SK-N-MC (cell line): ENCODE results near the gene TRPM1.

ENCODE experiments used
- DNase-seq: peaks from one replicate; pipeline ENCODE4 v3.0.0-alpha.2; 2011; ENCODE audit warnings: low read depth, low spot score
- H3K27ac ChIP-seq: fragments of 200-600 bp; sonication (generic); 2 replicates; pipeline ENCODE4 v1.5.1; 2016; ENCODE audit warnings: mixed run types
- H3K36me3 ChIP-seq: fragments of 200-600 bp; sonication (generic); 2 replicates; pipeline ENCODE4 v1.6.1; 2017; ENCODE audit warnings: antibody characterized with exemption, low read length, mixed read lengths; ENCODE audit not compliant: insufficient read depth
- H3K4me3 ChIP-seq: fragments of 200-600 bp; sonication (generic); 2 replicates; pipeline ENCODE4 v1.5.1; 2016
- H3K9ac ChIP-seq: fragments of 200-600 bp; sonication (generic); 2 replicates; pipeline ENCODE4 v1.8.0; 2017; ENCODE audit warnings: mixed run types, mixed read lengths; ENCODE audit not compliant: insufficient read length
- H3K9me3 ChIP-seq: fragments of 200-600 bp; sonication (generic); 2 replicates; pipeline ENCODE4 v1.6.1; 2017; ENCODE audit warnings: low read depth, mild to moderate bottlenecking, antibody characterized with exemption, low read length, moderate library complexity, mixed read lengths
- EZH2 ChIP-seq: fragments of 200-600 bp; sonication (generic); IDR thresholded peaks from one replicate; pipeline ENCODE4 v1.6.1; 2017; ENCODE audit warnings: antibody characterized with exemption
- FOXP2 ChIP-seq: optimal IDR thresholded peaks from 2 replicates; pipeline ENCODE3; 2011; ENCODE audit warnings: mild to moderate bottlenecking, moderate library complexity; ENCODE audit not compliant: insufficient read depth; ENCODE audit errors: extremely low read length, control extremely low read depth
- POLR2AphosphoS5 ChIP-seq: IDR thresholded peaks from 2 replicates; pipeline ENCODE4 v1.6.1; 2012; ENCODE audit warnings: mild to moderate bottlenecking, low read depth, low read length, borderline replicate concordance

Gene TRPM1

GRCh38 chr15:30984542-30984941 lies 117.0 kb downstream of the TRPM1 start:
- Histone ChIP-seq H3K9ac (no peak overlapping the region), H3K9me3 (no peaks in the 10 kb centered on the region), H3K27ac (no peak overlapping the region), H3K36me3 (no peaks in the 10 kb centered on the region), H3K4me3 (no peak overlapping the region)
- DNase-seq: no peak
- TF ChIP-seq POLR2AphosphoS5 (no peak), FOXP2 (no peak), EZH2 (no peak)

DNA sequence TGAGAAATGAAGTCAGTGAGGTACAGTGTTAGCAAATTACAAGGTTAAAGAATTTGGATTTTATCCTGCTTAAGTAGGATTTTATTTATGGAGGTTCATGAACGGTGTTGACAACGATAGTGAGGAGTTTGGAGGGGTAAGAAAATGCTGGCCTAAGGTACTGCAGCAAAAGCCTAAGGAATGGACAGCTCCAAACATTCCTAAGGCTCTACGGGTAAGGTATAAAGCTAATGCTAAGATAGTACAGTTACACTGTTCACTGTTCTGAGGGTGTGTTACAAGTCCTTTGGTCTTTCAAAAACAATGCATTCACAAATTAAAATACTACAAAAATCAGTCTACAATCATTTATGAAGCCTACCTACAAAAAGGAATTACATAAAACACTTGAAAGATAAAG lies 117.4 kb downstream of the TRPM1 start:
- no peak for DNase-seq
- no peak overlapping the region for H3K9ac ChIP-seq
- TF ChIP-seq POLR2AphosphoS5 (no peak), EZH2 (no peak), FOXP2 (no peak)
- H3K4me3 ChIP-seq: no peak overlapping the region
- H3K27ac ChIP-seq: no peak overlapping the region
- H3K36me3 ChIP-seq: no peaks in the 10 kb centered on the region
- H3K9me3 ChIP-seq: no peaks in the 10 kb centered on the region

GRCh38 chr15:30979457-30979856 lies 122.1 kb downstream of the TRPM1 start:
- no peak for TF ChIP-seq EZH2
- Histone ChIP-seq H3K27ac (no peak overlapping the region), H3K9me3 (no peaks in the 10 kb centered on the region), H3K36me3 (no peaks in the 10 kb centered on the region), H3K4me3 (no peak overlapping the region), H3K9ac (no peak overlapping the region)
- DNase-seq: no peak

GRCh38 chr15:30978328-30978727 lies 123.2 kb downstream of the TRPM1 start:
- Histone ChIP-seq H3K4me3 (no peak overlapping the region), H3K27ac (no peak overlapping the region), H3K9me3 (no peaks in the 10 kb centered on the region), H3K9ac (no peak overlapping the region), H3K36me3 (no peaks in the 10 kb centered on the region)
- TF ChIP-seq FOXP2 (no peak), EZH2 (no peak), POLR2AphosphoS5 (no peak)
- DNase-seq: no peak

- Histone ChIP-seq H3K27ac (no peak overlapping the region), H3K4me3 (no peak overlapping the region), H3K36me3 (no peaks in the 10 kb centered on the region), H3K9me3 (no peaks in the 10 kb centered on the region), H3K9ac (no peak overlapping the region)
- no peak for DNase-seq
- TF ChIP-seq FOXP2: no peak
- TF ChIP-seq POLR2AphosphoS5: no peak
- no peak for TF ChIP-seq EZH2
Observed at GRCh38 chr15:30974112-30974511, 127.4 kb downstream of the TRPM1 start.

GRCh38 chr15:30973379-30973778 lies 128.1 kb downstream of the TRPM1 start:
- H3K9me3 ChIP-seq: no peaks in the 10 kb centered on the region
- H3K4me3 ChIP-seq: no peak overlapping the region
- H3K36me3 ChIP-seq: no peaks in the 10 kb centered on the region
- H3K9ac ChIP-seq: no peak overlapping the region
- DNase-seq: no peak
- no peak overlapping the region for H3K27ac ChIP-seq
- no peak for TF ChIP-seq POLR2AphosphoS5
- TF ChIP-seq EZH2: no peak
- TF ChIP-seq FOXP2: no peak

DNA sequence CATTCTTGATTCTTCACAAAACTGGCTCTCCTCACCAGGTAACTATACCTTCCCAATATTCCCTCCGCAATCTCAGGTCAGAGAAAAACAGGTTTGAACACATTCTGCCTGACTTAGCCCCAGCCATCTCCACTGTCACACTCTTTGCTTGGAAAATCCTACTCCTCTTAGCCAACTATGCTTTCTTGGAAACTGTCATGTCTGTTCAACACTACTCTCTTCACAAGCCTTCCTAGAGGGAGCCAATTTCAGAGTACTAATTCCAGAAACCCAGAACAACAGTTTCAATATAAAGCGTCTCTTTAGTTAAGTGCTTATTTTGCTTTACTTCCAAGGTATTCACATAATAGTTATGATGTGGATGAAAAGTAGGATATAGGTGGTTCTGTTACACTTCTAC lies 131.8 kb downstream of the TRPM1 start:
- no peak for TF ChIP-seq FOXP2
- no peak for DNase-seq
- H3K36me3 ChIP-seq: no peaks in the 10 kb centered on the region
- no peaks in the 10 kb centered on the region for H3K9me3 ChIP-seq
- H3K9ac ChIP-seq: no peak overlapping the region
- H3K27ac ChIP-seq: no peak overlapping the region
- H3K4me3 ChIP-seq: no peak overlapping the region

DNA sequence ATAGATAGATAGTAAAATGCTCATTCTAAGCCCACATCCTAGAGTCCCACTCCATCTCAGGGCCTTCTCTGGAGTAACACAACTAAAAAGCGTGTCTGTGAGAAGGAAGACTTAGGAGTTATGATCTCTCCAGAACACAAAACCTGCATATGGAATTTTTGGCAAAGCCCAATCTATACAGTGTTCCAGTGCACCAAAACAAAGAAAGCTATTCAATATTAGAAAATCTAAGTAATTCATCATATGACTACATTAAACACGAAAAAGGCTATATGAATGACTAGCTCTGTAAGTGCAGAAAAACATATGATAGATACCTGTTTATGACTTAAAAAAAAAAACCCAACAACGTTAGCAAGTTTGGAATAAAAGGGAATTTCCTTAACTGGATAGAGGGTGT lies 137.8 kb downstream of the TRPM1 start:
- Histone ChIP-seq H3K36me3 (no peaks in the 10 kb centered on the region; the same call in 1 of the 2 replicates), H3K9ac (no peak overlapping the region), H3K4me3 (no peak overlapping the region), H3K9me3 (no peaks in the 10 kb centered on the region), H3K27ac (no peak overlapping the region)
- DNase-seq: no peak
- TF ChIP-seq EZH2 (no peak), POLR2AphosphoS5 (no peak), FOXP2 (no peak)

- Histone ChIP-seq H3K4me3 (no peak overlapping the region), H3K9me3 (no peaks in the 10 kb centered on the region), H3K9ac (no peak overlapping the region), H3K27ac (no peak overlapping the region), H3K36me3 (peaks cover 3% of the 10 kb centered on the region; the same call in 1 of the 2 replicates)
- TF ChIP-seq EZH2 (no peak), POLR2AphosphoS5 (no peak), FOXP2 (no peak)
- DNase-seq: no peak
Observed at GRCh38 chr15:30962659-30963058, 138.9 kb downstream of the TRPM1 start.
